OCI-M2 (cell line): ENCODE measurements around the gene GAGE13.
"Not testable (repeated sequence)": the region's sequence is repeated elsewhere in the genome, so short reads cannot be mapped to it uniquely, and the experiment has no call there.

Source experiments
- DNase-seq: peaks from one replicate; lab custom pipeline; 2025; ENCODE audit not compliant: unreplicated experiment; lab: John Stamatoyannopoulos, UW

The GAGE13 gene

GRCh38 chrX:49330421-49330820, 961 bp upstream of the GAGE13 start:
- not testable (repeated sequence) for DNase-seq

GRCh38 chrX:49331841-49332240, 459 bp downstream of the GAGE13 start:
- not testable (repeated sequence) for DNase-seq

GRCh38 chrX:49341449-49341848, 10.1 kb downstream of the GAGE13 start:
- DNase-seq: not testable (repeated sequence)

- DNase-seq: not testable (repeated sequence)
Measured at GRCh38 chrX:49344496-49345175, 13.3 kb downstream of the GAGE13 start.

GRCh38 chrX:49345402-49345801, 14.0 kb downstream of the GAGE13 start:
- DNase-seq: not testable (repeated sequence)

- not testable (repeated sequence) for DNase-seq
Measured at GRCh38 chrX:49346150-49346549, 14.8 kb downstream of the GAGE13 start.
